IMR-90 (cell line): ENCODE data around the gene MAFG. TPM values are rescaled to one million over a fixed set of nuclear protein-coding genes. Genes with fewer than 3 reads are reported as not detected.

Experiments used
- ATAC-seq: fragments of 200-7000 bp; cut with Tn5 transposase; 2 replicates; pipeline ENCODE4 v1.9.1; 2020; ENCODE audit warnings: low read depth, mild to moderate bottlenecking, moderate library complexity
- BruUV-seq: library from RNA; stranded (reverse); fragments of 400-500 nt; replicated peaks from 2 replicates; lab custom pipeline; 2021; lab: Mats Ljungman, UMichigan
- CTCF ChIA-PET: fragments of 300-600 bp; formaldehyde crosslinking; extraction: SDS; loops from one replicate; lab custom pipeline; 2021; ENCODE audit warnings: antibody characterized with exemption; lab: Yijun Ruan, JAX
- POLR2A ChIA-PET: fragments of 300-600 bp; sonication (Branson Sonifier 250); formaldehyde crosslinking; loops from one replicate; lab custom pipeline; 2022; ENCODE audit warnings: antibody characterized with exemption; ENCODE audit not compliant: unreplicated experiment; lab: Charles Lee
- DNase-seq: peaks from one replicate; pipeline ENCODE4 v3.0.0; 2013
- H2AFZ ChIP-seq: replicated peaks from 2 replicates; pipeline ENCODE3; 2013; ENCODE audit warnings: low read length, mild to moderate bottlenecking; ENCODE audit not compliant: poor library complexity
- H2AK5ac ChIP-seq: 2 replicates; pipeline ENCODE4 v1.6.1; 2013; ENCODE audit warnings: low read depth, low read length, inconsistent platforms
- H2AK9ac ChIP-seq: replicated peaks from 2 replicates; pipeline ENCODE3; 2013; ENCODE audit warnings: mild to moderate bottlenecking, low read depth, low read length, moderate library complexity; ENCODE audit not compliant: poor library complexity
- H2BK120ac ChIP-seq: 2 replicates; pipeline ENCODE4 v1.6.1; 2013; ENCODE audit warnings: low read depth, low read length, inconsistent platforms
- H2BK15ac ChIP-seq: 3 replicates; pipeline ENCODE4 v1.6.1; 2013; ENCODE audit warnings: low read depth, low read length, inconsistent platforms
- H2BK20ac ChIP-seq: 2 replicates; pipeline ENCODE4 v1.6.1; 2013; ENCODE audit warnings: low read depth, mild to moderate bottlenecking, inconsistent platforms, low read length, moderate library complexity
- H2BK5ac ChIP-seq: 2 replicates; pipeline ENCODE4 v1.6.1; 2013; ENCODE audit warnings: mild to moderate bottlenecking, low read depth, low read length, inconsistent platforms; ENCODE audit not compliant: poor library complexity, severe bottlenecking
- H3K14ac ChIP-seq: replicated peaks from 2 replicates; pipeline ENCODE4 v1.6.1; 2013; ENCODE audit warnings: low read depth, low read length, inconsistent platforms
- H3K18ac ChIP-seq: 2 replicates; pipeline ENCODE4 v1.6.1; 2013; ENCODE audit warnings: low read depth, low read length, control low read depth
- H3K23ac ChIP-seq: 2 replicates; pipeline ENCODE4 v1.6.1; 2013; ENCODE audit warnings: low read depth, low read length, inconsistent platforms
- H3K27ac ChIP-seq: 2 replicates; pipeline ENCODE4 v1.5.1; 2013; ENCODE audit warnings: mild to moderate bottlenecking, control low read depth, low read length; ENCODE audit not compliant: insufficient read depth
- H3K27me3 ChIP-seq: 2 replicates; pipeline ENCODE4 v1.6.1; 2013; ENCODE audit warnings: low read length; ENCODE audit not compliant: control insufficient read depth, insufficient read depth
- H3K36me3 ChIP-seq: 2 replicates; pipeline ENCODE4 v1.6.1; 2013; ENCODE audit warnings: low read length, mixed read lengths; ENCODE audit not compliant: control insufficient read depth, insufficient read depth
- H3K4ac ChIP-seq: 2 replicates; pipeline ENCODE4 v1.6.1; 2013; ENCODE audit warnings: low read depth, low read length, inconsistent platforms
- H3K4me1 ChIP-seq: 2 replicates; pipeline ENCODE4 v1.6.1; 2013; ENCODE audit warnings: low read length, mixed read lengths; ENCODE audit not compliant: control insufficient read depth, insufficient read depth
- H3K4me2 ChIP-seq: 2 replicates; pipeline ENCODE4 v1.6.1; 2013; ENCODE audit warnings: low read depth, mild to moderate bottlenecking, control low read depth, low read length, moderate library complexity
- H3K4me3 ChIP-seq: 2 replicates; pipeline ENCODE4 v1.5.1; 2013; ENCODE audit warnings: low read depth, mild to moderate bottlenecking, control low read depth, low read length, moderate library complexity; ENCODE audit not compliant: insufficient read depth
- H3K56ac ChIP-seq: 2 replicates; pipeline ENCODE4 v1.6.1; 2013; ENCODE audit warnings: low read length, inconsistent platforms; ENCODE audit not compliant: insufficient read depth; ENCODE audit errors: extremely low read depth
- H3K79me1 ChIP-seq, 2 experiments: 2 replicates each; pipeline ENCODE4 v1.6.1; 2013; ENCODE audit warnings: low read length in 2 of 2, inconsistent platforms in 1 of 2, low read depth in 1 of 2
- H3K9ac ChIP-seq: 2 replicates; pipeline ENCODE4 v1.6.1; 2013; ENCODE audit warnings: low read depth, low read length, control low read depth
- H3K9me1 ChIP-seq: 2 replicates; pipeline ENCODE4 v1.6.1; 2013; ENCODE audit warnings: low read length, inconsistent platforms; ENCODE audit not compliant: insufficient read depth
- H3K9me3 ChIP-seq: 2 replicates; pipeline ENCODE4 v1.6.1; 2013; ENCODE audit warnings: low read length; ENCODE audit not compliant: control insufficient read depth, insufficient read depth
- H4K20me1 ChIP-seq: 2 replicates; pipeline ENCODE4 v1.6.1; 2013; ENCODE audit warnings: low read length, inconsistent platforms; ENCODE audit not compliant: insufficient read depth
- H4K5ac ChIP-seq: 2 replicates; pipeline ENCODE4 v1.6.1; 2013; ENCODE audit warnings: mild to moderate bottlenecking, low read depth, low read length, control low read depth
- H4K8ac ChIP-seq, 2 experiments: 2 replicates each; pipeline ENCODE4 v1.6.1; 2013; ENCODE audit warnings: low read depth in 2 of 2, low read length in 2 of 2, control low read depth in 1 of 2, inconsistent platforms in 1 of 2
- H4K91ac ChIP-seq: 2 replicates; pipeline ENCODE4 v1.6.1; 2013; ENCODE audit warnings: low read depth, low read length, inconsistent platforms; ENCODE audit not compliant: insufficient read depth
- BHLHE40 ChIP-seq: fragments of 150-350 bp; IDR thresholded peaks from 2 replicates; pipeline ENCODE4 v1.6.1; 2016; ENCODE audit warnings: mild to moderate bottlenecking, low read depth, low read length
- CHD1 ChIP-seq: IDR thresholded peaks from 2 replicates; pipeline ENCODE4 v1.6.1; 2012; ENCODE audit warnings: low read depth, low read length, improper control_type of control experiment
- CTCF ChIP-seq: conservative IDR thresholded peaks from 2 replicates; pipeline ENCODE4 v1.5.1; 2012; ENCODE audit warnings: mild to moderate bottlenecking, low read depth, low read length, improper control_type of control experiment
- FOS ChIP-seq: fragments of 150-350 bp; IDR thresholded peaks from 2 replicates; pipeline ENCODE4 v1.6.1; 2016; ENCODE audit warnings: low read depth, low read length
- MAFK ChIP-seq: IDR thresholded peaks from 2 replicates; pipeline ENCODE4 v1.6.1; 2012; ENCODE audit warnings: low read depth, low read length, improper control_type of control experiment
- MAZ ChIP-seq: IDR thresholded peaks from 2 replicates; pipeline ENCODE4 v1.6.1; 2012; ENCODE audit warnings: low read depth, mild to moderate bottlenecking, low read length, improper control_type of control experiment, moderate library complexity, borderline replicate concordance
- MXI1 ChIP-seq: IDR thresholded peaks from 2 replicates; pipeline ENCODE4 v1.6.1; 2012; ENCODE audit warnings: low read depth, mild to moderate bottlenecking, low read length, moderate library complexity, borderline replicate concordance
- RCOR1 ChIP-seq: IDR thresholded peaks from 2 replicates; pipeline ENCODE4 v1.6.1; 2012; ENCODE audit warnings: mild to moderate bottlenecking, low read length, improper control_type of control experiment; ENCODE audit not compliant: insufficient replicate concordance
- RFX5 ChIP-seq: IDR thresholded peaks from 2 replicates; pipeline ENCODE4 v1.8.0; 2012; ENCODE audit warnings: low read depth, mild to moderate bottlenecking, low read length, moderate library complexity
- SMC3 ChIP-seq: fragments of 150-350 bp; IDR thresholded peaks from 2 replicates; pipeline ENCODE4 v1.6.1; 2016; ENCODE audit warnings: low read depth, mild to moderate bottlenecking, antibody characterized with exemption, low read length, moderate library complexity
- USF2 ChIP-seq: fragments of 150-350 bp; IDR thresholded peaks from 2 replicates; pipeline ENCODE4 v1.6.1; 2017; ENCODE audit warnings: mild to moderate bottlenecking, antibody characterized with exemption, low read length, low read depth
- WGBS, 2 experiments: methylation state at CpG; one replicate each; pipeline versions ENCODE4 v1.1.5 to v1.1.7; 2013; ENCODE audit warnings: missing lambda C conversion rate in 2 of 2; ENCODE audit not compliant: insufficient read length in 1 of 2; ENCODE audit errors: extremely low coverage in 2 of 2; 5-methylcytosine and 5-hydroxymethylcytosine counted together
- dilution Hi-C: fragments of 300-500 bp; cut with HindIII; formaldehyde crosslinking; loops from one replicate; pipeline ENCODE4 v1.14.3; 2018; ENCODE audit warnings: low sequenced_read_pairs; ENCODE audit not compliant: unreplicated experiment
- in situ Hi-C: fragments of 300-500 bp; cut with MboI; formaldehyde crosslinking; loops from 3 replicates; pipeline ENCODE4 v1.14.3; 2019; ENCODE audit warnings: low sequenced_read_pairs, inconsistent platforms, mixed read lengths
- intact Hi-C: fragments of 100-400 bp; cut with micrococcal nuclease; formaldehyde crosslinking; loops from 2 replicates; pipeline ENCODE4 v1.10.0; 2022
- polyA plus RNA-seq, 3 experiments: library from polyadenylated mRNA; depleted of rRNA; stranded (reverse); fragments of >200 nt; gene quantifications; 2 replicates each; pipeline ENCODE4 v1.2.3, GENCODE V29; 2012; ENCODE audit warnings: low replicate concordance in 1 of 3
- total RNA-seq: library from RNA; depleted of rRNA; stranded (reverse); fragments of >200 nt; gene quantifications from 2 replicates; pipeline ENCODE4 v1.2.3, GENCODE V29; 2012

Gene MAFG
- total and polyA plus RNA-seq, 2 of the 4 experiments (the other 2 are of a cell fraction), result 6.1 to 15.4 TPM

DNA sequence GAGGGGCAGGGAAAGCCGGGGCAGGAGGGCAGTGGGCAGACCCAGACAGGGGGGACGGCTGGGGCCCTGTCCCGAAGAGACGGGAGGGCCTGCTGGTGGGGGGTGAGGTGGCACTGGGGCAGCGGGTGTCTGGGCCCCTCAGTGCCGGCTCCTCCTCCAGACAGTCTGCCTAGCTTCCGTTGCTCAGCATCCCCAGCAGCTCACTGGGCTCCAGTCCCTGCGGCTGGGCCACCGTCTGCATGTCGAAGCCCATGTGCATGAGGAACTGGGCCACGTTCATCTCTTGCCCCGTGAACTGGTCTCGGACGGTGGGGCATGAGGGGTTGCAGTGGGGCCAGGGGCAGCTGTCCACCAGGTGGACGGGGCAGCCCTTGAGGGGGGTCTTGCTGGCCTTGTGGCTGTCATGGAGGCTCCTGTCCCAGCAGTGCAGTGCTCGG lies 25.3 kb upstream of the MAFG start:
- no peak overlapping the region for H3K14ac ChIP-seq
- ATAC-seq (no peak; the same call in 1 of the 2 replicates), DNase-seq (no peak)
- no peaks in the 10 kb centered on the region for H4K20me1 ChIP-seq
- H2BK15ac ChIP-seq, result no peak overlapping the region
- POLR2A ChIA-PET, result no interaction called here
- intact Hi-C loops, result no loop called here
- no peak overlapping the region for H2AK5ac ChIP-seq
- CTCF ChIA-PET, result no interaction called here
- WGBS, 2 experiments, result 47% methylated on average over 7 of the region's 16 CpGs; no CpG with 5 or more reads in 1 of the 2 experiments
- H3K9me3 ChIP-seq, result no peaks in the 10 kb centered on the region
- no peak overlapping the region for H3K4me2 ChIP-seq
- H2BK120ac ChIP-seq, result no peak overlapping the region
- no peak overlapping the region for H3K23ac ChIP-seq
- H3K18ac ChIP-seq, result no peak overlapping the region
- no TSS peak for BruUV-seq
- no peak overlapping the region for H4K5ac ChIP-seq
- no peak overlapping the region for H3K9ac ChIP-seq
- no peaks in the 10 kb centered on the region for H3K79me1 ChIP-seq
- H3K4ac ChIP-seq, result no peak overlapping the region
- no peaks in the 10 kb centered on the region for H3K9me1 ChIP-seq
- H2BK20ac ChIP-seq, result no peak overlapping the region
- TF ChIP-seq RCOR1, result no peak
- TF ChIP-seq MAZ, result no peak
- TF ChIP-seq MXI1, result no peak
- TF ChIP-seq CTCF, result no peak
- TF ChIP-seq SMC3, result no peak
- TF ChIP-seq USF2, result no peak
- TF ChIP-seq BHLHE40, result no peak
- TF ChIP-seq FOS, result no peak
- TF ChIP-seq RFX5, result no peak
- TF ChIP-seq MAFK, result no peak
- TF ChIP-seq CHD1, result no peak
- no peak overlapping the region for H4K8ac ChIP-seq
- no peak overlapping the region for H2AFZ ChIP-seq
- H2AK9ac ChIP-seq, result no peak overlapping the region
- H3K27ac ChIP-seq, result no peak overlapping the region
- dilution Hi-C loops, result no loop called here
- no peak overlapping the region for H2BK5ac ChIP-seq
- H3K27me3 ChIP-seq, result peaks cover 7% of the 10 kb centered on the region; the same call in 1 of the 2 replicates
- no peak overlapping the region for H3K4me3 ChIP-seq
- no peaks in the 10 kb centered on the region for H3K4me1 ChIP-seq
- no peak overlapping the region for H3K56ac ChIP-seq
- no peaks in the 10 kb centered on the region for H3K36me3 ChIP-seq
- no peak overlapping the region for H4K91ac ChIP-seq
- in situ Hi-C loops, result no loop called here
